BE2C (cell line): ENCODE results near the gene LRP1.

Source experiments
- DNase-seq: peaks from one replicate; pipeline ENCODE4 v3.0.0-alpha.2; 2020
- H3K27me3 ChIP-seq: fragments of 250-450 bp; sonication (Bioruptor Pico); 2 replicates; pipeline ENCODE4 v1.5.1; 2020; ENCODE audit warnings: mild to moderate bottlenecking
- H3K36me3 ChIP-seq: fragments of 250-450 bp; sonication (Bioruptor Pico); 2 replicates; pipeline ENCODE4 v1.5.1; 2020; ENCODE audit warnings: mild to moderate bottlenecking
- H3K4me1 ChIP-seq: fragments of 250-450 bp; sonication (Bioruptor Pico); 2 replicates; pipeline ENCODE4 v1.5.1; 2020
- H3K4me3 ChIP-seq: 2 replicates; pipeline ENCODE4 v1.5.1; 2011; ENCODE audit warnings: low read depth, low read length
- H3K9me3 ChIP-seq: fragments of 250-450 bp; sonication (Bioruptor Pico); 2 replicates; pipeline ENCODE4 v1.5.1; 2020
- TF ChIP-seq, protein P1 (sequence below): IDR thresholded peaks from 2 replicates; pipeline ENCODE4 v1.5.1; 2012; ENCODE audit warnings: mild to moderate bottlenecking, low read depth, low read length

The LRP1 gene

DNA sequence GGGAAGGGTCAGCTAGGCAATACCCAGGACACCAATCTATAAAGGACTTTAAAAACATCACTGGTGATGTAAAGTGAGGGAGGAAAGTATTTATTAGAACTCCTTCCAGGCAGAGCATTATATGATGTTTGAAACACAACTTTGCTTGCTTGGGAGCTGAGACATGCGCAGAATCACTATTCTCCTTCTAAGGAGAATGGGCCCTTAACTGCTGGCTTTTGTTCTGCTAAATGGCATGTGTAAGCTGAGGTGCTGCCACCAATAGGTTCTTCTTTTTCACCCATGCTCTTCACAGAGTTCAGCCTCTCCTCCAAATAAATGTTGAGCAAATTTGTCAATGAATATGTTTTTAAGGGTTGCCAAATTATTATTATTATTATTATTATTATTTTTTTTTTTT lies 118.8 kb downstream of the LRP1 start:
- Histone ChIP-seq H3K4me1 (peaks cover 3% of the 10 kb centered on the region), H3K27me3 (peaks cover 16% of the 10 kb centered on the region), H3K4me3 (no peak overlapping the region), H3K36me3 (no peaks in the 10 kb centered on the region), H3K9me3 (no peaks in the 10 kb centered on the region)
- TF ChIP-seq, protein P1, sequence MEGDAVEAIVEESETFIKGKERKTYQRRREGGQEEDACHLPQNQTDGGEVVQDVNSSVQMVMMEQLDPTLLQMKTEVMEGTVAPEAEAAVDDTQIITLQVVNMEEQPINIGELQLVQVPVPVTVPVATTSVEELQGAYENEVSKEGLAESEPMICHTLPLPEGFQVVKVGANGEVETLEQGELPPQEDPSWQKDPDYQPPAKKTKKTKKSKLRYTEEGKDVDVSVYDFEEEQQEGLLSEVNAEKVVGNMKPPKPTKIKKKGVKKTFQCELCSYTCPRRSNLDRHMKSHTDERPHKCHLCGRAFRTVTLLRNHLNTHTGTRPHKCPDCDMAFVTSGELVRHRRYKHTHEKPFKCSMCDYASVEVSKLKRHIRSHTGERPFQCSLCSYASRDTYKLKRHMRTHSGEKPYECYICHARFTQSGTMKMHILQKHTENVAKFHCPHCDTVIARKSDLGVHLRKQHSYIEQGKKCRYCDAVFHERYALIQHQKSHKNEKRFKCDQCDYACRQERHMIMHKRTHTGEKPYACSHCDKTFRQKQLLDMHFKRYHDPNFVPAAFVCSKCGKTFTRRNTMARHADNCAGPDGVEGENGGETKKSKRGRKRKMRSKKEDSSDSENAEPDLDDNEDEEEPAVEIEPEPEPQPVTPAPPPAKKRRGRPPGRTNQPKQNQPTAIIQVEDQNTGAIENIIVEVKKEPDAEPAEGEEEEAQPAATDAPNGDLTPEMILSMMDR, result no peak
- no peak for DNase-seq

- TF ChIP-seq, protein P1, result no peak
- no peak for DNase-seq
- H3K4me3 ChIP-seq, result no peak overlapping the region
- peaks cover 5% of the 10 kb centered on the region for H3K27me3 ChIP-seq
- peaks cover 3% of the 10 kb centered on the region for H3K4me1 ChIP-seq
- no peaks in the 10 kb centered on the region for H3K9me3 ChIP-seq
- H3K36me3 ChIP-seq, result no peaks in the 10 kb centered on the region
Measured at GRCh38 chr12:57248934-57249742, 120.9 kb downstream of the LRP1 start.

DNA sequence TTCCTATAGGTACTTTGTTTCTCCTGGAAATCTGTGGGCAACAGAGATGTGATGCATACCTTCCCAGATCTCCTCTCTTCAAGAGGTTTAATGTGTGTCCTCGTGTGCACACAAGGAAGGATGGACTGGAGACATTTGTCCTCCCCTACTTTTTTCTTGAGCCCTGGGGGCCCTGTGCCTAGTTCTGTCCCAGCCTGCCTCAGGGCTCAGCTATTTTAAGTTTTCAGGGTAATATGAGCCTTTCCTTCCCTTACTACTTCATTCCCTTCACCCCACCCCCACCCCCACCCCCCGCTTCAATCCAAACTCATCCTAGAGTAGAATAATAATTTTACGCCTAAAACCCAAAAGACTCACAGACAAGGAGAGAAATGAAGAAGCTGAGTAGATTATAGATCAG lies 122.3 kb downstream of the LRP1 start:
- Histone ChIP-seq H3K4me1 (no peaks in the 10 kb centered on the region; the same call in 1 of the 2 replicates), H3K9me3 (no peaks in the 10 kb centered on the region), H3K4me3 (no peak overlapping the region), H3K27me3 (no peaks in the 10 kb centered on the region), H3K36me3 (no peaks in the 10 kb centered on the region)
- TF ChIP-seq, protein P1, result no peak
- DNase-seq, result no peak

DNA sequence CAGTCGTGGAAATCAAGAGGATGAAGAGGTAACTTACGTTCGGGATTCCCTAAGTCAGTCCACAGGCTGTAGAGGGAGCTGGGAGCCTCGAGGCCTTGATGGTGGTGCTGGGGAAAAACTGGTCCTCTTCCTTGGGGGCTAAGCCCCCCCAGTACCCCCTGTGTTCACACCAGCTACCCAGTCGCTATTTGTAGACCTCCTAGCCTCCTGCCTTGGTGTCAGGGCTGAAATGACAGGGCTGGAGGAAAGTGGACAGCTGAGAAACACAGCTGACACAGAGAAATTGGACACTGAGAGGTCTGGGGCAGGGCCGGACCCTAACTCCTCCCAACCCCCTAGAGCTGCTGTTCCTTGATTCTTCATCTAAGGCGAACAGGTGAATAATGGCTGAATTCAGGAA lies 122.7 kb downstream of the LRP1 start, which contains the start of gene STAC3:
Gene STAC3 (minus strand): TSS at position 232 of the 400 bp plus-strand sequence. CDS start 1,551 bp downstream, outside the sequence.
- H3K4me1 ChIP-seq, result no peaks in the 10 kb centered on the region
- no peaks in the 10 kb centered on the region for H3K27me3 ChIP-seq
- H3K36me3 ChIP-seq, result peaks cover under 1% of the 10 kb centered on the region; the same call in 1 of the 2 replicates
- TF ChIP-seq, protein P1, result no peak
- DNase-seq, result no peak
- no peak within 1 kb of the TSS for H3K4me3 ChIP-seq
- no peaks in the 10 kb centered on the region for H3K9me3 ChIP-seq

DNA sequence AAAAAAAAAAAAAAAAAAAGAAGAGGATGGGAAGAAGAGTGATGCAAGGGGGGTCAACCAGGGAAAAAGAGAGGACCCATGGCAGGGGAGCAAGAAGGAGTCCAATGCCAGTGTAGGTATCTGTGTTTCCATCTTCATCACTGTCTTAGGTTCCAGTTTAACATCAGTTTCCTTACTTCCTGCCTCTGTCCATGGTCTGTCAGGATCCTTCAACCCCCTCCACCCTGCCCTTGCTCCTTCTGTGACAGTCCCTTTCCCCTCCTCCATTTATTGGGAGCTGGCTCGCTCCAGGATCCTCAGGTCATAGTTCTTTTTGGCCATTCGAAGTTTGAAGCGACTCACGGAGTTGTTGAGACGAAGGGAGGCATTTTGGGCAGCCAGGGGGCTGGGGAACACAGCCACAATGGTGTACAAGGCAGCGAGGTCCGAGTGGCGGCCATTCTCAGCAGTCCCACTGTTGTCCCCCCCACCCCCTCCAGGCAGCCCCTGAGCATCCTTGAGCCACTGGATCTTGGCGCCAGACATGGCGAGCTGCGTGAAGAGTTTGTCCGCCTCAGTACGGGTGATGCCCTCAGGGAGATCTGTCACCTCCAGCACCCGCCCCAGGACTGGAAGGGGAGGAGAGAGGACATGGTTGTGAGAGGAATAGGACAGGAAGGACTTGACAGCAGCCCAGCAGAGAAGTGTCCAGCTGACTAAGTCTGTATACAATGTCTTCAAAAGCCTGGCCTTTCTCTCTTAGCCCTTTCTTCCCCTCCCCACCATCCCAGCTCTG lies 126.4 kb downstream of the LRP1 start:
- TF ChIP-seq, protein P1, result no peak
- Histone ChIP-seq H3K4me1 (no peaks in the 10 kb centered on the region), H3K36me3 (peaks cover 24% of the 10 kb centered on the region), H3K4me3 (no peak overlapping the region), H3K27me3 (no peaks in the 10 kb centered on the region), H3K9me3 (no peaks in the 10 kb centered on the region)
- DNase-seq, result no peak
